Lower lobe of right lung (tissue), 2 donors: ENCODE data around the gene C1orf210. TPM values are rescaled to one million over a fixed set of nuclear protein-coding genes. Genes with fewer than 3 reads are reported as not detected.
A peak's percentile ranks its signal among the peaks of the same experiment; 100 is the strongest.

Experiments
- ATAC-seq, 2 donors: fragments of 200-7000 bp; cut with Tn5 transposase; one replicate each; pipeline ENCODE4 v1.9.1; 2020 to 2022; ENCODE audit warnings: mild to moderate bottlenecking in 2 of 2, moderate library complexity in 2 of 2
- DNase-seq: peaks from one replicate; pipeline ENCODE4 v3.0.0-alpha.2; 2020
- H3K27ac ChIP-seq: fragments of 200-600 bp; one replicate; pipeline ENCODE4 v1.8.0; 2022
- H3K27me3 ChIP-seq: fragments of 200-600 bp; one replicate; pipeline ENCODE4 v1.8.0; 2022; ENCODE audit warnings: low read depth
- H3K36me3 ChIP-seq: fragments of 200-600 bp; one replicate; pipeline ENCODE4 v1.8.0; 2022; ENCODE audit warnings: mild to moderate bottlenecking
- H3K4me1 ChIP-seq: fragments of 200-600 bp; one replicate; pipeline ENCODE4 v1.8.0; 2022
- H3K4me3 ChIP-seq: fragments of 200-600 bp; one replicate; pipeline ENCODE4 v1.8.0; 2022; ENCODE audit warnings: mild to moderate bottlenecking
- H3K9me3 ChIP-seq: fragments of 200-600 bp; one replicate; pipeline ENCODE4 v1.8.0; 2022
- intact Hi-C: fragments of 100-400 bp; cut with DNase I; formaldehyde crosslinking; loops from one replicate; pipeline ENCODE4 v1.11.0; 2022
- total RNA-seq: library from RNA; stranded (reverse); fragmentation: NEBNext Ultra II Directional; extraction: Animal tissue kit (Norgen Biotek cat#: 25700); gene quantifications from one replicate; pipeline ENCODE4 v1.2.1, GENCODE V29; 2021
- TF ChIP-seq, protein P1 (sequence below): fragments of 200-600 bp; IDR thresholded peaks from one replicate; pipeline ENCODE4 v1.8.0; 2022; ENCODE audit warnings: antibody characterized with exemption, mild to moderate bottlenecking
- donor health status: DM: no; HTN: yes; CAD: no; lungs with severe emphysema.

Gene C1orf210
- total RNA-seq, 1 donor from 2014 or later = 19.1 TPM

- Histone ChIP-seq H3K4me3 (no peak overlapping the region), H3K27me3 (no peaks in the 10 kb centered on the region), H3K9me3 (no peaks in the 10 kb centered on the region), H3K36me3 (peaks cover 15% of the 10 kb centered on the region), H3K4me1 (peaks cover 22% of the 10 kb centered on the region), H3K27ac (no peak overlapping the region)
- TF ChIP-seq, protein P1, sequence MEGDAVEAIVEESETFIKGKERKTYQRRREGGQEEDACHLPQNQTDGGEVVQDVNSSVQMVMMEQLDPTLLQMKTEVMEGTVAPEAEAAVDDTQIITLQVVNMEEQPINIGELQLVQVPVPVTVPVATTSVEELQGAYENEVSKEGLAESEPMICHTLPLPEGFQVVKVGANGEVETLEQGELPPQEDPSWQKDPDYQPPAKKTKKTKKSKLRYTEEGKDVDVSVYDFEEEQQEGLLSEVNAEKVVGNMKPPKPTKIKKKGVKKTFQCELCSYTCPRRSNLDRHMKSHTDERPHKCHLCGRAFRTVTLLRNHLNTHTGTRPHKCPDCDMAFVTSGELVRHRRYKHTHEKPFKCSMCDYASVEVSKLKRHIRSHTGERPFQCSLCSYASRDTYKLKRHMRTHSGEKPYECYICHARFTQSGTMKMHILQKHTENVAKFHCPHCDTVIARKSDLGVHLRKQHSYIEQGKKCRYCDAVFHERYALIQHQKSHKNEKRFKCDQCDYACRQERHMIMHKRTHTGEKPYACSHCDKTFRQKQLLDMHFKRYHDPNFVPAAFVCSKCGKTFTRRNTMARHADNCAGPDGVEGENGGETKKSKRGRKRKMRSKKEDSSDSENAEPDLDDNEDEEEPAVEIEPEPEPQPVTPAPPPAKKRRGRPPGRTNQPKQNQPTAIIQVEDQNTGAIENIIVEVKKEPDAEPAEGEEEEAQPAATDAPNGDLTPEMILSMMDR = no peak
- DNase-seq = peak; percentile 32
- no peak for ATAC-seq
- intact Hi-C loops = no loop called here
These were observed 26.1 kb upstream of the C1orf210 start for GRCh38 chr1:43311521-43311920.

DNA sequence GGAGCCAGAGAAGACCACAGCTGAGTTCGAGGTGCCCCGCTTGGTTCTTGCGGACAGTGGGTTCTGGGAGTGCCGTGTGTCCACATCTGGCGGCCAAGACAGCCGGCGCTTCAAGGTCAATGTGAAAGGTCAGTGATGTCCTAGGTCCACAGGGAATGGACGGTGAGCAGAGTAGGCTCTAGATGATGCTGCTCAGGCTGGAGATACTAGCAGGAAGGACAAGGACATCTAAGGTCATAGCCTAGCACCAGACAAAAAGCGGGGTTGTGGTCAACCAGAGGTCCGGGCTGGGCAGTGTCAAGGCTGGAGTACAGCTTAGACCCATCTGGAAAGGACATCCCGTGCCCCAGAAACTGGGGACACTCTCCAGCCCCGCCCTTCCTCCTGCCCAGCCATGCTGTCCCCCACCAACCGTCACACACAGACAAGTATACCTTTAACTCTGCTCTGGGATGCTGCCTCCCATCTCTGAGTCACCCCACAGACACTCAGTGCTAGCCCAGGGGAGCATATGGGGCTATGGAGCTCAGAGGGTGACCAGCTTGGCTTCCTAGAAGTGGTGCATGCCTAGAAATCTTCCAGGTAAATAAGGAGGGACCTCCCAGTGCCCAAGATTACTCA, 24.1 kb upstream of the C1orf210 start:
- H3K36me3 ChIP-seq = peaks cover 15% of the 10 kb centered on the region
- ATAC-seq = no peak
- no peak overlapping the region for H3K27ac ChIP-seq
- peaks cover 40% of the 10 kb centered on the region for H3K4me1 ChIP-seq
- no peaks in the 10 kb centered on the region for H3K27me3 ChIP-seq
- H3K4me3 ChIP-seq = no peak overlapping the region
- intact Hi-C loops = no loop called here
- TF ChIP-seq, protein P1 = no peak
- H3K9me3 ChIP-seq = no peaks in the 10 kb centered on the region
- DNase-seq = peak; percentile 39

- Histone ChIP-seq H3K4me3 (no peak overlapping the region), H3K9me3 (no peaks in the 10 kb centered on the region), H3K27ac (no peak overlapping the region), H3K27me3 (no peaks in the 10 kb centered on the region), H3K4me1 (peaks cover 47% of the 10 kb centered on the region), H3K36me3 (peaks cover 15% of the 10 kb centered on the region)
- peak; percentile 34 for DNase-seq
- intact Hi-C loops = no loop called here
- no peak for ATAC-seq
- TF ChIP-seq, protein P1 = no peak
These were observed 23.4 kb upstream of the C1orf210 start for GRCh38 chr1:43308635-43309404.

DNA sequence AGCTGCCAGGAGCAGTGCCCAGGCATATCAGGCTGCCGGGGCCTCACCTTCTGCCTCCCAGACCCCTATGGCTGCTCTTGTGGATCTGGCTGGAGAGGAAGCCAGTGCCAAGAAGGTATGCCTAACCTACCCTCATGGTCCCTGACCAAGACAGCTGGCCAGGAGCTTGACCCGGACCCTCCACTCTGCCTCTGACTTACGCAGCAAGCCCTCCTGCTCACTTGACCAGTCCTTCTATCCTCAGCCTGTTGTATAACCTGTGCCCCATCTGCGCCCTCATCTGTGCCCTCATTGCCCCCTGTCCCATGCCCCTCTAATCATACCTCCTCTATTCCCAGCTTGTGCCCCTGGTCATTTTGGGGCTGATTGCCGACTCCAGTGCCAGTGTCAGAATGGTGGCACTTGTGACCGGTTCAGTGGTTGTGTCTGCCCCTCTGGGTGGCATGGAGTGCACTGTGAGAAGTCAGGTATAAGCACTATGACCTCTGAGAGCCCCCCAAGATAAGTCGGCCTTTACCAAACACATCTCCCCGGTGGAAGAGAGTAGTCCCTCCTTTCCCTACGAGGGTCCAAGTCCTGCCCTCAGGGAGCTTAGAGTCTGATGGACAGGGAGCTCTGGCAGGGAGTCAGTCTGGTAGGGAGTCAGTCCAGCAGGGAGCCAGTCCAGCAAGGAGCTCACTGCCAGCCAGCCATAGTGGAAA, 22.2 kb upstream of the C1orf210 start:
- Histone ChIP-seq H3K4me3 (no peak overlapping the region), H3K27ac (no peak overlapping the region), H3K4me1 (peaks cover 52% of the 10 kb centered on the region), H3K9me3 (no peaks in the 10 kb centered on the region), H3K36me3 (peaks cover 15% of the 10 kb centered on the region), H3K27me3 (no peaks in the 10 kb centered on the region)
- ATAC-seq = no peak
- peak; percentile 24 for DNase-seq
- intact Hi-C loops = no loop called here
- TF ChIP-seq, protein P1 = no peak

DNA sequence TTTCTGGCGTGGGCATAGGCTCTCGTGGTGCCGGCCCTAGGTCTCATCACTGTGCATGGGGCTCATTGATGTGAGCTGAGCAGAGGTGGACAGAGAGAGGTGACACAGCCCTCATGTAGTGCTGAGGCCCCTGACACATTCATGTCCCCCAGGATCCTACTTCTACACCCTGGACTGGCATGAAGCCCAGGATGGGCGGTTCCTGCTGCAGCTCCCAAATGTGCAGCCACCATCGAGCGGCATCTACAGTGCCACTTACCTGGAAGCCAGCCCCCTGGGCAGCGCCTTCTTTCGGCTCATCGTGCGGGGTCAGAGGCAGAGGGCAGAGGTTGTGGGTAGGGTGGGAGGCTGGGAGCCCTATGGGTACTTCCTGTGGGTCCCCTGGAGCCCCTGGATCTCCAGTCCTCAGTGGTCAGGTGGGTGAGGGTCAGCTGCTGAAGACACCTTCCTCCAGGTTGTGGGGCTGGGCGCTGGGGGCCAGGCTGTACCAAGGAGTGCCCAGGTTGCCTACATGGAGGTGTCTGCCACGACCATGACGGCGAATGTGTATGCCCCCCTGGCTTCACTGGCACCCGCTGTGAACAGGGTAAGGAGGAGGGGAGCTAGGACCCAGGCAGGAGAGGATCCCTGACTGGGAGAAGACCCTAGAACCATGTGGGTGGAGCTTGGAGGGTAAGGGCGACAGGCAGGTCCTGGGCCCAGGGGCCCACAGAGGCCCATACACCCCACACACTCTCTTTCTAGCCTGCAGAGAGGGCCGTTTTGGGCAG, 21.5 kb upstream of the C1orf210 start:
- H3K36me3 ChIP-seq = peaks cover 8% of the 10 kb centered on the region
- TF ChIP-seq, protein P1 = no peak
- no peaks in the 10 kb centered on the region for H3K9me3 ChIP-seq
- ATAC-seq (peak in 1 of 2 donors; percentile 2), DNase-seq (peak; percentile 49)
- H3K4me3 ChIP-seq = no peak overlapping the region
- no peaks in the 10 kb centered on the region for H3K27me3 ChIP-seq
- H3K27ac ChIP-seq = peak overlapping the region; percentile 31
- H3K4me1 ChIP-seq = peaks cover 52% of the 10 kb centered on the region
- intact Hi-C loops = no loop called here
